GM21737 (cell line): ENCODE data around the gene MIA2.
"Not testable (repeated sequence)": the region's sequence is repeated elsewhere in the genome, so short reads cannot be mapped to it uniquely, and the experiment has no call there.

ENCODE experiments used
- ATAC-seq: cut with Tn5 transposase; IDR thresholded peaks from one replicate; pipeline ENCODE4 v1.9.1; 2021; ENCODE audit warnings: mild to moderate bottlenecking, moderate library complexity; ENCODE audit not compliant: unreplicated experiment

MIA2 gene

DNA sequence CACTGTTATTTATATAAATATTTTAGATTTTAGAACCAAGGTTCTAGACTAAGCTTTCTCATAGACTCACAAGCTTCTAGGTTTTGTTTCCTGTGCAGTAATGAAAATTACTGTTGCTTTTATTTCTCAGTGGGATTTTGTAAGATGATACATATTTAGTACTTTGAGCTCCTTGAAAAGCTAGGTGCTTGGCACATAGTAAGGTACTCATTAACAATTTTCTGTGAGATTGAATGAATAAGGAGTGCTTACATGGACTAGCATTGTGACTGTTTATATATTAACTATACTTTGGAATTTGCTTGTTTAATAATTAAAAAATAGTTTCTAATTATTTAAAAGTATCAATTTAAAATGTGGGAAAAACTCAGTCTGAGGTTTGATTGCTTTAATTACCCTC, 85.7 kb downstream of the MIA2 start:
- ATAC-seq, result no peak

DNA sequence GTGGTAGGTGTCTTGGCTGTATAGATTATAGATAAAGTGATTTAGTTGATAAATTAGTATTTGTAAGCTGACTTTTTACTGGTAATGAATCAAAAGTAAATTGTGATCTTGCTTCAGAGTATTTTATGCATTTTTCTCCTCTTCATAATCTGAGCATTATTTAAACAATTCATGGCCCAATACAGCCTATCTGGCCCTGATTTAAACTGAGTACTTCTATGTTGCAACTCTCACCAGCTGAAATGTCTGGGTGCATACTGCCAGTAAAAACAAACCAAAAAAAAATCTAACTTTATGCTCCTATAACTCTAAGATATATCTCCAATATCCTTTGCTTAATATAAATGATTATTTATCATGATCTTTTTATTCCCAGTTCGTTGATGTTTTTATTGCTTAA, 86.6 kb downstream of the MIA2 start:
- ATAC-seq, result no peak

DNA sequence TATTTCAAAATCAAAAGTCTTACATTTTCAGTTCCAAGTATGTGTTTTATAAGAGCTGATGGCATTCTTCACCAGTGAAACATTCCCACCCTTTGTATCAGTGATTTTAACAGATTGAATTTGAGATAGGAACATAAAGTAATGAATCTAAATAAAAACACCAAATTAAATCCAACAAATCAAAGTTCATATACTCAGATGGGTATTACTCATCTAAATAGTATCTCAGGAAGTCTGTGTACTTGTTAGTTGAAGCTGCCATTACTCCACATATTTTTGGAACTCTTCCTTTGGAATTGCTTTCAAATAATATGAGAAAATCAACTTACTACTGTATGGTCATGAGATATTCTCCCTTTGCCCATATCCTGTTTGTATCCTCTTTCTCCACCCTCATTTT, 89.1 kb downstream of the MIA2 start:
- no peak for ATAC-seq

DNA sequence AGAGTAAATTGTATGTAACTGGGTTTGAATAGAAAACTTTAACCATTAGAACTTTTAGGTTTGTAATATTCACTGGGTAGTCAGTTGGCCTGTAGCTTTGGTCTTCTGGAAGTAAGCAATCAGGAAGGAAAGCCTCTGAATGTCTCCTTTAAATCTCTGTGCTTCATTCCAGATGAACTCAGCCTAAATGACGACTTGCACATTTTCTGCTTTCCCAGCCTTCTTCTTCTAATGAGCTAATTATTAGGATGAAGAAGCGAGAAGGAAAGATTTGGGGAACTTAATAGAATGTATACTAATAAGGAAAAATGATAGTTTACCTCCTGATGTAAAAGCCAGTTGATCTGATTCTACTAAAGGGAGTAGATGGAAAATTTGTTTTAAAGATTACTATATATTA, 90.4 kb downstream of the MIA2 start:
- ATAC-seq, result no peak

DNA sequence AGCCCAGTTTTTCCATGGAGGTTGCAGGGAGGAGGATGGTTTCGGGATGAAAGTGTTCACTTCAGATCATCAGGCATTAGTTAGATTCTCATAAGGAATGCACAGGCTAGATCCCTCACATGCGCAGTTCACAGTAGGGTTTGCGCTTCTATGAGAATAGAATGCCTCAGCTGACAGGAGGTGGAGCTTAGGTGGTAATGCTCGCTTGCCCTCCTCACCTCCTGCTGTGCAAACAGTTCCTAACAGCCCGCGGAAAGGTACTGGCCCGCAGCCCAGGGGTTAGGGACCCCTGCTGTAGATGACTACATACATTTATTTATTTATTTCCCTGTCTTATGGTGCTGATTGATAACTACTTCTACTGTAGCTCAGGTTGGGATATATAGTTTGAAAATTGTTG, 105.3 kb downstream of the MIA2 start:
- no peak for ATAC-seq

DNA sequence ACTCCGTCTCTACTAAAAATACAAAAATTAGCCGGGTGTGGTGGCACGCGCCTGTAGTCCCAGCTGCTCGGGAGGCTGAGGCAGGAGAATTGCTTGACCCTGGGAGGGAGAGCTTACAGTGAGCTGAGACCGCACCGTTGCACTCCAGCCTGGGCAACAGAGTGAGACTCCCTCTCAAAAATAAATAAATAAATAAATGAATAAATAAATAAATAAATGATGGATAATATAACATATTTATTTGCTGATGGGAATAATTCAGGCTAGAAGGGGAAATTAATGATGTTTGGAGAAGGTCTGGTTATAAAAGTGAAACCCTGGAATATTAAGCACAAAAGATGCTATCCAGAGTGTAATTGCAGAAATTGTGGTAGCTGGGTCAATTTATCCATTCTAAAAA, 107.4 kb downstream of the MIA2 start:
- not testable (repeated sequence) for ATAC-seq

DNA sequence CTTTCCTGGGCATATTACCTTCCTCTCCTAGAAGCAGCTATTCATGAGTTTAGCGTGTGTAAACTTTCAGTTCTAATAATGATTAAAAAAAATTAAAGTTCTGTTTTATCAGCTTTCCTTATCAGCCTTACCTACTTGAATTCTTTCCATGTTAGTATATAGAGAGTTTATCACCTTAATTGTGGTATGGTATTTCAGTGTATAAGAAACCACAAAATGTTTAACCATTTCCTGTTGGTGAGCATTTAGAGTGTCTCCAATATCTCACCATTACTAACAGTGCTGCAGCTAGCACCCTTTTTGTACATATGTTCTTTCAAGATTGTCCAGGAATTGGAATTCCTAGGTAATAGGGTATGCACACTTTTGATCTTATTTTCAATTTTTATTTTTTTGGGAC, 109.1 kb downstream of the MIA2 start:
- no peak for ATAC-seq

DNA sequence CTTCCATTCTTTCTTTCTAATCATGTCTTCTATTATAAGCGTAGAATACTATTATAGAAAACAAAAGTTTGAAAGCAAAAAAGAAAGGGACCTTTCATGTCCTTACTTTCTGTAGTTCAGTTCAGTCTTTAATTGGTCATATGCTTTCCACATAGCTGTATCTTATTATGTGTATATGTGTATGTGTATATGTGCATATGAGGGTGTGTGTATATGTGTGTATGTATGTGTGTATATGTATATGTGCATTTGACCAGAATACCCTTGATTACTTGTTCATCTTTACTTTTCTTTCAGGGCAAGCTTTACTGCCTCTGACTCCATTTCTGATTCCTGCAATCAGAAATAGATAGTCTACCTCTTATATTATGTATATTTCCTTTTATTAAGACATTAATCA, 109.9 kb downstream of the MIA2 start:
- no peak for ATAC-seq

DNA sequence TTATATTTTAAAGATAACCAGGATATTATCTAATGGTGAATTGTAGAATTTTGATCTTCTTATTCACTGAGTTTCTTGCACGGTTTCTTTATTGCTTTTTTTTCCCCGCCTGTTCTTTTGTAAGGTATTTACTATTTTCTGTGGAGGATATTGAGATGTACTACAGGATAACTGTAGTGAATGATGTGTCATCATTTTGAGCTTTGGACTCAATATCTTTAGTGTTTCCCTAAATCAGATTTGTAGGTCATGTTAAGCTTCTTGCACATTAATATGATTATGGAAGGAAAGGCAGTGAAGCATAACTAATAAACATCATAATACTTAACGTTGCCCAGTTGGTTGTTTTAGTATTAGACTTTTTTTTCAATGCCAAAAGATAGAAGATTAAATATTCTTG, 117.2 kb downstream of the MIA2 start:
- no peak for ATAC-seq

DNA sequence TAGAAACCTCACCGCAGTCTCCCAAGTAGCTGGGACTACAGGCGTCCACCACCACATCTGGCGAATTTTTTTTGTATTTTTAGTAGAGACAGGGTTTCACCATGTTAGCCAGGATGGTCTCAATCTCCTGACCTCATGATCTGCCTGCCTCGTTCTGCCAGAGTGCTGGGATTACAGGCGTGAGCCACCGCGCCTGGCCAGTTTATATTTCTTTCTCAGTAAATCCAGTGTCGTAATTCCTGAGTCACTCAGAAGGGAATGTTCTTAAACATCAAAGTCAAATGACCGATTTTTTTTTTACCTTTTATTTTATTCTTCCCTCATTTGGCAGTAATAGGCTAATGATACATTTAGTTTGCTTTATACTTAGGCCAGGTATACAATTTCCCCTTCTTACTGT, 118.0 kb downstream of the MIA2 start:
- ATAC-seq, result no peak

DNA sequence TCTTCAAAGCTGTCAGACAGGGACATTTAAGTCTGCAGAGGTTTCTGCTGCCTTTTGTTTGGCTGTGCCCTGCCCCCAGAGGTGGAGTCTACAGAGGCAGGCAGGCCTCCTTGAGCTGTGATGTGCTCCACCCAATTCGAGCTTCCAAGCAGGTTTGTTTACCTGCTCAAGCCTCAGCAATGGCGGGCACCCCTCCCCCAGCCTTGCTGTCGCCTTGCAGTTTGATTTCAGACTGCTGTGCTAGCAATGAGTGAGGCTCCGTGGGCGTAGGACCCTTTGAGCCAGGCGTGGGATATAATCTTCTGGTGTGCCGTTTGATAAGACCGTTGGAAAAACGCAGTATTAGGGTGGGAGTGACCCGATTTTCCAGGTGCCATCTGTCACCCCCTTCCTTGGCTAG, 125.4 kb downstream of the MIA2 start:
- ATAC-seq, result not testable (repeated sequence)

DNA sequence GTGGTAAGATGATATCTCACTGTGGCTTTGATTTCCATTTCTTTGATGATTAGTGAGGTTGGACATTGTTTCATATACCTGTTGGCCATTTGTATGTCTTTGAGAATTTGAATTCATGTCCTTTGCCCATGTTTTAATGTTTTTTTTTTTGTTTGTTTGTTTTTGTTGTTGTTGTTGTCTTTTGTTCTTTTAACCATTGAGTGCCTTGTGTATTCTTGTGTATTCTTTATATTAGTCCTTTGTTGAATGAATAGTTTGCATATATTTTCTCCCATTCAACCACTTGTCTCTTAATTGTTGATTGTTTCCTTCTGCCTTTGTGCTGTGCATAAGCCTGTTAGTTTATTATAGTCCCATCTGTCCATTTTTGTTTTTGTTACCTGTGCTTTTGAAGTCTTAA, 126.6 kb downstream of the MIA2 start:
- ATAC-seq, result no peak

DNA sequence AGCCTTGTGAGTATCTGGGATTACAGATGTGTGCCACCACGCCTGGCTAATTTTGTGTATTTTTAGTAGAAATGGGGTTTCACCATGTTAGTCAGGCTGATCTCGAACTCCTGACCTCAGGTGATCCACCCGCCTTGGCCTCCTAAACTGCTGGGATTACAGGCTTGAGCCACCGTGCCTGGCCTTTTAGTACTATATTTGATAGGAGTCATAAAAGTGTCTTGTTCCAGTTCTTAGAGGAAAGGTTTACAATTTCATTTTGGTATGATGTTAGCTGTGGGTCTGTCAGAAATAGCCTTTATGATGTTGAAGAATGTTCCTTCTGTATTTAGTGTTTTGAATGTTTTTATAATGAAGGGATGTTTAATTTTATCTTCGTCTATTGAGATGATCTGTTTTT, 127.8 kb downstream of the MIA2 start:
- not testable (repeated sequence) for ATAC-seq

DNA sequence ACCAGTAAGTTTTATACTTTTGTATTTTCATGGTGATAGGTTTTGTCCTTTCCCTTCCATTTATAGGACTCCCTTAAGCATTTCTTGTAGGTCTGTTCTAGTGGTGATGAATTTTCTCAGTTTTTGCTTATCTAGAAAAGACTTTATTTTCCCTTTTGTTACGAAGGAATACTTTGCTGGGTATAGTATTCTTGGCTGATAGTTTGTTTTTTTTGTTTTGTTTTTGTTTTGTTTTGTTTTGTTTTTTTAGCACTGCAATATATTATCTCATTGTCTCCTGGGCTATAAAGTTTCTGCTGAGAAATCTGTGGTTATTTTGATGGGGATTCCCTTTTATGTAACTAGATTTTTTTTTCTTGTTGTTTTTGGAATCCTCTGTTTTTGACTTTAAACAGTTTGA, 130.8 kb downstream of the MIA2 start:
- ATAC-seq, result no peak

DNA sequence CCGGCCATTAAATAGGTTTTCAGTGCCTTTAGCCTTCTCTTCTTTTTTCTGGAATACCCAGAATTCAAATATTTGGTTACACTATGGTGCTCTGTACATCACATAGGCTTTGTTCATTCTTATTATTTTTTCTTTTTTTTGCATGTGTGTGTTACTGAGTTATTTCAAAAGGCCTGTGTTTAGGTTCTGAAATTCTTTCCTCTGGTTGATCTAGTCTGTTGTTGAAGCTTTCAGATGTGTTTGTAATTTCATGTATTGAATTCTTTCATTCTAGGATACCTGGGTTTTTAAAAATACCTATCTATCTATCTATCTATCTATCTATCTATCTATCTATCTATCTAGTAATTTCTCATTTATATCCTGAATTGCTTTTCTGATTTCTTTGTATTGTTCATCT, 131.6 kb downstream of the MIA2 start:
- no peak for ATAC-seq

DNA sequence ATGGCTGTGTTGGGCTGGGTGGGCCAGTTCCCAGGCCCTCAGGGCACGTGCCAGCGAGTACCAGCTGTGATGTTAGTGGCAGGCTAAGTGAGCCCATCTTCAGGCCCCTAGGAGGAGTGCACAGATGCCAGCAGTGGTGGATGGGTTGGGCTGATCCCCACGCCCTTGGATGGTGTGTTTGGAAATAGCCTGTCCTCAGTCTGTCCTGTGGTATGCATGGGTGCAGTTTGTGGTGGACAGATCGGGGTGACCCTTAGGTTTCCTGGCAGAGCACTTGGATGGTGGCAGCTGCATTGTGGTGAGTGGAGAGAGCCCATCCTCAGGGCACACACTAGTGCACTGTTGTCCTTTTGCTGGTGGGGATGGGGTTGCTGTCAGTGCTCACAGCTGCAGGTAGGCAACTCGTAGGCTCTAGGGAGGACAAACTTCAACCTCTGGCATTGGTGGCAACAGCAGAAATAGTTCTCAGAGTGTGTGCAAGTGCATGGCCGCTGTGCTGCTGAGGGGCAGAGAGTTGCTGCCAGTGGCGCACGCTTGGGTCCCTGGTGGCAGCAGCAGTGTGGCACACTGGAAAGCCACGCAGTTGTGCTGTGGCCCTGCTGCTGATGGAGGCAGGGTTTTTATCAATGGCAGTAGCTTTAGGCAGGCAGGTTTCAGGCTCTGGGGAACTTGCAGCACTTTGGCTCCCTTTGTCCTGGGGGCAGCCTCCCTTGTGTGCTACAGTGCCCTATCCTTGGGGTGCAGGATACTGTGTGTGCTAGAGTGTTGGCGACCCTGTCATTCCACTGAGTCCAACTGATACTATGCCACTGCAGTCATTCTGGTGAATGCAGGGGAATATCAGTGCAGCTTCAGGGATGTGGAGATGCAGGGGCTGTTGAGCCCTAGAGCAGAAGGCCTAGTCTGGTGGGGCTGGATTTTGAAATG, 133.0 kb downstream of the MIA2 start:
- ATAC-seq, result no peak

DNA sequence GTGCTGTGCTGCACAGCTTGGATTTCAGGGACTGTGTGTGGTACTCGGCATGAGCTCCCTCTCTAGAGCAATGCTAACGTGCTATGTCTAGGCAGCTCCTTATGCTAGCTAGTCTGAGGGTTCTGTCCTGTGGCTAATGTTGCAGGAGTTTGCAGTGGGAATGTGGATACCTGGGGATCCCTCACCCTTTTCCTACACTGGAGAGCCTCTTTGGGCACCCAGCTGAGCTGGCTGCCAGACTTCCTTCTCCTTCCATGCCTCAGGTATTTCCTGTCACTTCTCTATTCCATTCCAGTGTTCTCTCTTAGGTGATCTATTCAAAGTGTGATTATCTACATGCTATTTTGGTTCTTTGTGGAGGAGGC, 133.7 kb downstream of the MIA2 start:
- ATAC-seq, result no peak

DNA sequence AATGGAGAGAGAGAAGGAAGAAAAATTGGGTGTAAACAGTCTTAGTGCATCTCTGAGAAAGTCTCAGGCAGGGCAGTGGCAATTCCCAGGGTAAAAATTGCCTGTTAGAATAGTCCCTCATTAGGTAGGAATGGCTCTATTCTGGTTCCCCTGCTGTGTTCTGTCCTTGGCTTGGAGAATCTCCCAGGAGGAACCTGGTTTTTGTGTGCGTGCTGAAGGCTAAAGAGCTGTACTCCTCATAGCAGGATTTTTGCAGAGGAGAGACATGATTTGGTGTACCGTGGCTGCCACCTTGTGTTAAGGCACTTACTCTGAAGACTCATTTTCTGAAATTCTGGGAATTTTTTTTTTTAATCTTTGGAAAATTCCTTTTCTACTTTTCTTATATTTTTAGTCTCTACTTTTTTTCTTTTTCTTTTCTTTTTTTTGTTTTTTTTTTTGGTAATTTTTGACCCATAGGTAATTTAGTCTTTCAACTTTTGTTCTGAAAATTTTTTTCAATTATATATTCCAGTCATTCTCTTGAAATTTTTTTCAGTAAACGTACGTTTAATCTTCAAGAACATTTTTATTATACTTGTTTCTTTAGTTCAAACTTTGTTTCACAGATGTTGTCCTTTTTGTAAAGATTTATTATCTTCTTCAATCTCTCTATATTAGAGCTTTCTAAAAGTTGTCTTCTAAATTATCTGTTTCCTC, 134.7 kb downstream of the MIA2 start:
- no peak for ATAC-seq

DNA sequence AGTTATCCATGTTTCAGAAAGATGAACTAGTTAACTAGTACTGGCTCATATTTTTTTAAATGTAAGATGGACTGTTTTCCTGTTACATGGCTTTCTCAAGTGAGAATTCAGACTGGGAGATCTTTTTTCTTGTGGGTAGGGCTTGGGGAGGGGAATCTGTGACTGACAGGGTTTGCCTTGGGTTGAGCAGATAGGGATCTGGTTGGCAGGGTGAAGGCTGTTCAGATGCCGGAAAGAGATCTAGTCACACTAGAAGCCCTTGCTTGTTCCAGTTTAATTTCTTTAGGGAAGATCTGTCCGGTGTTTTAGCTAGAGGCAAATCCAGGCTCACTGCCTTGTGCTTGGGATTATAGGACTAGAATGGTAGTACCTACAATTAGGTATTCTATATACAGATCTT, 135.3 kb downstream of the MIA2 start:
- ATAC-seq, result no peak

DNA sequence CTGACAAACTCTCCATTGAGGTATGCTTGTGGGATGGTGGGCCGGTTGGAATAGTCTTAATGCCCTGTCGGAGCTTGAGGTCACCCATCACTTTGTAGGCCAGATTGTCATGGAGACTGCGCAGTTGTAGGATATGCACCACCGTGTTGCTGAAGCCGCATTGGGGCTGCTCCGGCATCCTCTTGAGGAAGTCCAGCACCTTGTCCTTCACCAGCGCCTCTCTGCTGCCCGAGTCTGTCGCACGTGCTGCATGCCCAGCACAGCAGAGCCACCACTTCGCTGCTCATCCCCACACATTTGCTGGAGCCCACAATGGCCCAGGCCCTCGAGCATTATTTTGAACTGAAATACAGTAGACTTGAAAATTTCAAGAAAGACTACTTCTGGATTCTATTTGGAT, 136.7 kb downstream of the MIA2 start:
- ATAC-seq, result no peak

DNA sequence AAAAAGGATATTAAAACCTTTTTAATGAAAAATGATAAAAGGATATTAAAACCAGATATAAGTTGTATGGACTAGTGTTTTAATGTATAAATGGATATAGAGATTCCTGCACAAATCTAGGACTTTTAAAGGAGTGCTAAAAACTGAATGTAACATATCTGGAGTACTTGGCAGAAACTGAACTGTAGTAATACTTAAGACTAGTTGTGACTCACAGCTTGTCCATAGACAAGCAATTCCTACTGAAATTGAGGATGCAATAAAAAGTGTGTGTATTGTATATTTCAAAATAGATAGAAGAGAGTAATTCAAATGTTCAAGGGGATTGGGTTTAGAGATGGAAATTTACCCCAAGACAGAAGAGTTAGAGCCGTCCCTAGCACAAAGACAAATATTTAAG, 138.9 kb downstream of the MIA2 start:
- ATAC-seq, result no peak

DNA sequence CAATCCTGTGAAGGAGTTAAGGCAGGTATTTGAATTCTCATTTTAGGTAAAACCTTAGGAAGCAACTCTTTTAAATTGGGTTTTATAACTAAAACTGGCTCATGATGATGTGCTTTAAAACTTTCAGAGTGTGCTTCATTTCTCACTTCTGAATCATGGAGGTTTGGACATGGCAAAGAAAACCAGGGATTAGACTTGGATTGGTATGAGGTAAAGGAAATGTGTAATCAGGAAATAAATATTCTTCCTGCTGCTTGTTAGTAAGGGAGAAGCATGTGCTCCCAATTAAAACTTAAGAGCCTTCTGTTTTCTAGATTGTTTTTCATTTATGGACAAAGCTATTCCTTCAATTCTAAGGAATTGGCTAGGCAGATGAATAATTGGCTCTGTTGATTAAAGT, 141.1 kb downstream of the MIA2 start:
- no peak for ATAC-seq
